ENCODE data around the gene C17orf67. TPM values are rescaled to one million over a fixed set of nuclear protein-coding genes. Genes with fewer than 3 reads are reported as not detected.

The C17orf67 gene
- total and polyA plus RNA-seq, 9 of the 15 experiments (the other 6 are each of a cell fraction or from before 2014, with no cell fraction given): 0.07 to 1.7 (median 0.59) TPM

DNA sequence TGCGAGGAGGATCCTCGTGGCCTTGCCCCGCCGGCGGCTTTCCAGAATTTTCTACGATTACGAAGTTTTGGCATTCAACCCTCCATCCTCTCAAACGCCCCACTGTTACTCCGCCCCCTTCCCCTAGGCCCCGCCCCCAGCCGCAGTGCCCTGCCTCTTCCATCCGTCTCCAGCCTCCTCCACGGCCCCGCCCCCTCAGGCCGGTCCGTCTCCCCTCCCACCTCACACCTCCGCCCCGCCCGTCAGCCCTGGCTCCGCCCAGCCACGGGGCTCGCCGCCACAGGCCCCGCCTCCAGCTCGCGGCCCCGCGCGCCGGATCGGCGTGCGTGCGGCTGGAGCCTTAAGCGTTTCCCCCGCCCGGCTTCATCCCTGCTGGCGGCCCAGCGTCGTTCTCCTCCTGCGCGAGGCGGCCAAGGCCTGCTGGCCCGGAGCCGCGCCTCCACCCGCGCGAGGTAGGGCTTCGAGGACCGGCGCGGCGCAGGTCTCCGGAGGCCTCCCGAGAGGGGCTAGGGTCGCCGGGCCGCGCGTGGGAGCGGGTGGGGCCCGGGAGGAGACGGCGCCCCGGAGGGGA lies at the start of gene C17orf67, which contains the start of gene DGKE (continued):
- TF ChIP-seq ATF7 (IDR thresholded peaks at IDR 0.05): no peak
- TF ChIP-seq HIVEP1 (CRISPR knock-in tag; IDR thresholded peaks at IDR 0.05): no peak
- no peak for TF ChIP-seq ILK (tag; IDR thresholded peaks at IDR 0.05; ENCODE audit: borderline replicate concordance, low read depth)
- TF ChIP-seq ETV5 (CRISPR knock-in tag; IDR thresholded peaks at IDR 0.05; ENCODE audit: low read depth): no peak
- TF ChIP-seq, protein P1, sequence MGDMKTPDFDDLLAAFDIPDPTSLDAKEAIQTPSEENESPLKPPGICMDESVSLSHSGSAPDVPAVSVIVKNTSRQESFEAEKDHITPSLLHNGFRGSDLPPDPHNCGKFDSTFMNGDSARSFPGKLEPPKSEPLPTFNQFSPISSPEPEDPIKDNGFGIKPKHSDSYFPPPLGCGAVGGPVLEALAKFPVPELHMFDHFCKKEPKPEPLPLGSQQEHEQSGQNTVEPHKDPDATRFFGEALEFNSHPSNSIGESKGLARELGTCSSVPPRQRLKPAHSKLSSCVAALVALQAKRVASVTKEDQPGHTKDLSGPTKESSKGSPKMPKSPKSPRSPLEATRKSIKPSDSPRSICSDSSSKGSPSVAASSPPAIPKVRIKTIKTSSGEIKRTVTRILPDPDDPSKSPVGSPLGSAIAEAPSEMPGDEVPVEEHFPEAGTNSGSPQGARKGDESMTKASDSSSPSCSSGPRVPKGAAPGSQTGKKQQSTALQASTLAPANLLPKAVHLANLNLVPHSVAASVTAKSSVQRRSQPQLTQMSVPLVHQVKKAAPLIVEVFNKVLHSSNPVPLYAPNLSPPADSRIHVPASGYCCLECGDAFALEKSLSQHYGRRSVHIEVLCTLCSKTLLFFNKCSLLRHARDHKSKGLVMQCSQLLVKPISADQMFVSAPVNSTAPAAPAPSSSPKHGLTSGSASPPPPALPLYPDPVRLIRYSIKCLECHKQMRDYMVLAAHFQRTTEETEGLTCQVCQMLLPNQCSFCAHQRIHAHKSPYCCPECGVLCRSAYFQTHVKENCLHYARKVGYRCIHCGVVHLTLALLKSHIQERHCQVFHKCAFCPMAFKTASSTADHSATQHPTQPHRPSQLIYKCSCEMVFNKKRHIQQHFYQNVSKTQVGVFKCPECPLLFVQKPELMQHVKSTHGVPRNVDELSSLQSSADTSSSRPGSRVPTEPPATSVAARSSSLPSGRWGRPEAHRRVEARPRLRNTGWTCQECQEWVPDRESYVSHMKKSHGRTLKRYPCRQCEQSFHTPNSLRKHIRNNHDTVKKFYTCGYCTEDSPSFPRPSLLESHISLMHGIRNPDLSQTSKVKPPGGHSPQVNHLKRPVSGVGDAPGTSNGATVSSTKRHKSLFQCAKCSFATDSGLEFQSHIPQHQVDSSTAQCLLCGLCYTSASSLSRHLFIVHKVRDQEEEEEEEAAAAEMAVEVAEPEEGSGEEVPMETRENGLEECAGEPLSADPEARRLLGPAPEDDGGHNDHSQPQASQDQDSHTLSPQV (IDR thresholded peaks at IDR 0.05): peak; percentile 79
- TF ChIP-seq ZNF41 (CRISPR knock-in tag; conservative IDR thresholded peaks at IDR 0.05): no peak
- TF ChIP-seq, protein P2, sequence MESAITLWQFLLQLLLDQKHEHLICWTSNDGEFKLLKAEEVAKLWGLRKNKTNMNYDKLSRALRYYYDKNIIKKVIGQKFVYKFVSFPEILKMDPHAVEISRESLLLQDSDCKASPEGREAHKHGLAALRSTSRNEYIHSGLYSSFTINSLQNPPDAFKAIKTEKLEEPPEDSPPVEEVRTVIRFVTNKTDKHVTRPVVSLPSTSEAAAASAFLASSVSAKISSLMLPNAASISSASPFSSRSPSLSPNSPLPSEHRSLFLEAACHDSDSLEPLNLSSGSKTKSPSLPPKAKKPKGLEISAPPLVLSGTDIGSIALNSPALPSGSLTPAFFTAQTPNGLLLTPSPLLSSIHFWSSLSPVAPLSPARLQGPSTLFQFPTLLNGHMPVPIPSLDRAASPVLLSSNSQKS (CRISPR knock-in tag; IDR thresholded peaks at IDR 0.05): no peak
- 0 out of 2 replicates have a peak, but pooled peaks have one; percentile 22 for TF ChIP-seq STAG1 (CRISPR knock-in tag; IDR thresholded peaks at IDR 0.05; ENCODE audit: borderline replicate concordance)
- no peak for TF ChIP-seq BRF1 (IDR thresholded peaks at IDR 0.05; ENCODE audit: borderline replicate concordance, extremely low read depth, insufficient read length)
- no peak for TF ChIP-seq BACH1 (tag; IDR thresholded peaks at IDR 0.05)
- peak; percentile 61 for TF ChIP-seq KDM5B (IDR thresholded peaks at IDR 0.05; ENCODE audit: insufficient replicate concordance, low read depth, low read length)
- TF ChIP-seq NFXL1 (CRISPR knock-in tag; IDR thresholded peaks at IDR 0.05): no peak
- TF ChIP-seq KDM2B (CRISPR knock-in tag; IDR thresholded peaks at IDR 0.05): peak; percentile 28; the same call in 1 of the 2 replicates
- TF ChIP-seq, protein P3, sequence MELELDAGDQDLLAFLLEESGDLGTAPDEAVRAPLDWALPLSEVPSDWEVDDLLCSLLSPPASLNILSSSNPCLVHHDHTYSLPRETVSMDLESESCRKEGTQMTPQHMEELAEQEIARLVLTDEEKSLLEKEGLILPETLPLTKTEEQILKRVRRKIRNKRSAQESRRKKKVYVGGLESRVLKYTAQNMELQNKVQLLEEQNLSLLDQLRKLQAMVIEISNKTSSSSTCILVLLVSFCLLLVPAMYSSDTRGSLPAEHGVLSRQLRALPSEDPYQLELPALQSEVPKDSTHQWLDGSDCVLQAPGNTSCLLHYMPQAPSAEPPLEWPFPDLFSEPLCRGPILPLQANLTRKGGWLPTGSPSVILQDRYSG (tag; conservative IDR thresholded peaks at IDR 0.05; ENCODE audit: low read depth): no peak
- TF ChIP-seq EP300 (IDR thresholded peaks at IDR 0.05; ENCODE audit: low read length): no peak
- TF ChIP-seq PRPF4 (IDR thresholded peaks at IDR 0.05; ENCODE audit: insufficient read depth, low read depth, low read length, poor library complexity, severe bottlenecking): peak; percentile 51
- TF ChIP-seq, protein P4, sequence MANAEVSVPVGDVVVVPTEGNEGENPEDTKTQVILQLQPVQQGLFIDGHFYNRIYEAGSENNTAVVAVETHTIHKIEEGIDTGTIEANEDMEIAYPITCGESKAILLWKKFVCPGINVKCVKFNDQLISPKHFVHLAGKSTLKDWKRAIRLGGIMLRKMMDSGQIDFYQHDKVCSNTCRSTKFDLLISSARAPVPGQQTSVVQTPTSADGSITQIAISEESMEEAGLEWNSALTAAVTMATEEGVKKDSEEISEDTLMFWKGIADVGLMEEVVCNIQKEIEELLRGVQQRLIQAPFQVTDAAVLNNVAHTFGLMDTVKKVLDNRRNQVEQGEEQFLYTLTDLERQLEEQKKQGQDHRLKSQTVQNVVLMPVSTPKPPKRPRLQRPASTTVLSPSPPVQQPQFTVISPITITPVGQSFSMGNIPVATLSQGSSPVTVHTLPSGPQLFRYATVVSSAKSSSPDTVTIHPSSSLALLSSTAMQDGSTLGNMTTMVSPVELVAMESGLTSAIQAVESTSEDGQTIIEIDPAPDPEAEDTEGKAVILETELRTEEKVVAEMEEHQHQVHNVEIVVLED (CRISPR knock-in tag; IDR thresholded peaks at IDR 0.05): peak; percentile 63; the same call in 1 of the 2 replicates
- TF ChIP-seq, protein P5, sequence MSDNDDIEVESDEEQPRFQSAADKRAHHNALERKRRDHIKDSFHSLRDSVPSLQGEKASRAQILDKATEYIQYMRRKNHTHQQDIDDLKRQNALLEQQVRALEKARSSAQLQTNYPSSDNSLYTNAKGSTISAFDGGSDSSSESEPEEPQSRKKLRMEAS (CRISPR knock-in tag; IDR thresholded peaks at IDR 0.05): peak; percentile 70; the same call in 1 of the 2 replicates
- no peak for TF ChIP-seq CHCHD3 (CRISPR knock-in tag; IDR thresholded peaks at IDR 0.05)
- TF ChIP-seq ZNF384 (IDR thresholded peaks at IDR 0.05; ENCODE audit: low read depth, low read length): no peak

Data from K562 (cell line).